ENCODE results near the gene ID4.

DNA sequence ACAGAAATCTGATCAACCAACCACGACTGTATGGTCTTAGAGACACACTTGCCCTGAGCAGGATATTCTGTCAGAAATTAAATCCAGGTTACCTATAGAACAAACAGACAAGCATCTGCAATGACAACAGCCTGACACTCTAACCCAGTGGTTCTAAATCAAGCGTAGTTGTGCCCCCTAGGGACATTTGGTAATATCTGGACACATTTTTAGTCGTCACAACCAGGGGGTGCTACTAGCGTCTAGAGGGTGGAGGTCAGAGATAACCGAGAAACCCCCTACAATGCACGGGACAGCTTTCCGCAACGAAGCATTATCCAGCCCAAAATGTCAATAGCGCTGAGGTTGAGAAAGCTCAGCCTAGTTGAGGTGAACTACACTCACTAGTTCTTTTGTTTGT is 32.3 kb downstream of the ID4 start:
- TF ChIP-seq, protein P1, sequence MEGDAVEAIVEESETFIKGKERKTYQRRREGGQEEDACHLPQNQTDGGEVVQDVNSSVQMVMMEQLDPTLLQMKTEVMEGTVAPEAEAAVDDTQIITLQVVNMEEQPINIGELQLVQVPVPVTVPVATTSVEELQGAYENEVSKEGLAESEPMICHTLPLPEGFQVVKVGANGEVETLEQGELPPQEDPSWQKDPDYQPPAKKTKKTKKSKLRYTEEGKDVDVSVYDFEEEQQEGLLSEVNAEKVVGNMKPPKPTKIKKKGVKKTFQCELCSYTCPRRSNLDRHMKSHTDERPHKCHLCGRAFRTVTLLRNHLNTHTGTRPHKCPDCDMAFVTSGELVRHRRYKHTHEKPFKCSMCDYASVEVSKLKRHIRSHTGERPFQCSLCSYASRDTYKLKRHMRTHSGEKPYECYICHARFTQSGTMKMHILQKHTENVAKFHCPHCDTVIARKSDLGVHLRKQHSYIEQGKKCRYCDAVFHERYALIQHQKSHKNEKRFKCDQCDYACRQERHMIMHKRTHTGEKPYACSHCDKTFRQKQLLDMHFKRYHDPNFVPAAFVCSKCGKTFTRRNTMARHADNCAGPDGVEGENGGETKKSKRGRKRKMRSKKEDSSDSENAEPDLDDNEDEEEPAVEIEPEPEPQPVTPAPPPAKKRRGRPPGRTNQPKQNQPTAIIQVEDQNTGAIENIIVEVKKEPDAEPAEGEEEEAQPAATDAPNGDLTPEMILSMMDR (IDR thresholded peaks at IDR 0.05; ENCODE audit: low read length), result no peak
- TF ChIP-seq EZH2phosphoT487 (IDR thresholded peaks at IDR 0.05; ENCODE audit: low read length) (no peak), EZH2 (optimal IDR thresholded peaks at IDR 0.05; ENCODE audit: low read depth, low read length) (no peak)

Measured in MM.1S (cell line).